Epithelial cell of proximal tubule (primary cell): Measurements from ENCODE around the gene ACTN4. TPM values are rescaled to one million over a fixed set of nuclear protein-coding genes. Genes with fewer than 3 reads are reported as not detected.
A peak's percentile ranks its signal among the peaks of the same experiment; 100 is the strongest.

Source experiments
- DNase-seq: peaks from one replicate; pipeline ENCODE4 v3.0.0-alpha.2; 2011; ENCODE audit warnings: low read depth
- H3K4me3 ChIP-seq: 2 replicates; pipeline ENCODE4 v1.5.1; 2011; ENCODE audit warnings: low read depth, mild to moderate bottlenecking, low read length
- total RNA-seq: library from RNA; depleted of rRNA; stranded (reverse); fragments of >200 nt; gene quantifications from 2 replicates; pipeline ENCODE4 v1.2.3, GENCODE V29; 2015
- TF ChIP-seq, protein P1 (sequence below): conservative IDR thresholded peaks from 2 replicates; pipeline ENCODE4 v1.5.1; 2012; ENCODE audit warnings: low read depth, mild to moderate bottlenecking, low read length

ACTN4 gene
- total RNA-seq, 1 donor from 2014 or later, result 629 TPM

DNA sequence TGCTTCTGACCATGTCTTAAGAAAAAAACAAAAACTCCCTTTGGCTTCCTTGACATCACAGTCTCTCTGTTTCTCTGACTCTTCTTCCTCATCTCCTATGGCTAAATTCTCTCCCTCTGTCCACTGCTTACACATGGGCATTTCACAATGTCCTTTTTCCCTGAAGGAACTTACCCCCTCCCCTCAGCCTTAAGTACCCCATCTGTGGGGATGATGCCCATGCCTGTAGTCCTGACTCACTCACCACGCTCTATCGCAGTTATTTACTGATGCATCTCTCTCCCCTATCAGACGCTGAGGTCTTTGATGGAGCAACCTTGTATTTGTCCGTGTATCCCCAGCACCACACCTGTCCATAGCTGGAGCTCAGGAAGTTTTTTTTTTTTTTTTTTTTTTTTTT lies 32.4 kb downstream of the ACTN4 start:
- TF ChIP-seq, protein P1, sequence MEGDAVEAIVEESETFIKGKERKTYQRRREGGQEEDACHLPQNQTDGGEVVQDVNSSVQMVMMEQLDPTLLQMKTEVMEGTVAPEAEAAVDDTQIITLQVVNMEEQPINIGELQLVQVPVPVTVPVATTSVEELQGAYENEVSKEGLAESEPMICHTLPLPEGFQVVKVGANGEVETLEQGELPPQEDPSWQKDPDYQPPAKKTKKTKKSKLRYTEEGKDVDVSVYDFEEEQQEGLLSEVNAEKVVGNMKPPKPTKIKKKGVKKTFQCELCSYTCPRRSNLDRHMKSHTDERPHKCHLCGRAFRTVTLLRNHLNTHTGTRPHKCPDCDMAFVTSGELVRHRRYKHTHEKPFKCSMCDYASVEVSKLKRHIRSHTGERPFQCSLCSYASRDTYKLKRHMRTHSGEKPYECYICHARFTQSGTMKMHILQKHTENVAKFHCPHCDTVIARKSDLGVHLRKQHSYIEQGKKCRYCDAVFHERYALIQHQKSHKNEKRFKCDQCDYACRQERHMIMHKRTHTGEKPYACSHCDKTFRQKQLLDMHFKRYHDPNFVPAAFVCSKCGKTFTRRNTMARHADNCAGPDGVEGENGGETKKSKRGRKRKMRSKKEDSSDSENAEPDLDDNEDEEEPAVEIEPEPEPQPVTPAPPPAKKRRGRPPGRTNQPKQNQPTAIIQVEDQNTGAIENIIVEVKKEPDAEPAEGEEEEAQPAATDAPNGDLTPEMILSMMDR, result no peak
- H3K4me3 ChIP-seq, result no peak overlapping the region
- no peak for DNase-seq

DNA sequence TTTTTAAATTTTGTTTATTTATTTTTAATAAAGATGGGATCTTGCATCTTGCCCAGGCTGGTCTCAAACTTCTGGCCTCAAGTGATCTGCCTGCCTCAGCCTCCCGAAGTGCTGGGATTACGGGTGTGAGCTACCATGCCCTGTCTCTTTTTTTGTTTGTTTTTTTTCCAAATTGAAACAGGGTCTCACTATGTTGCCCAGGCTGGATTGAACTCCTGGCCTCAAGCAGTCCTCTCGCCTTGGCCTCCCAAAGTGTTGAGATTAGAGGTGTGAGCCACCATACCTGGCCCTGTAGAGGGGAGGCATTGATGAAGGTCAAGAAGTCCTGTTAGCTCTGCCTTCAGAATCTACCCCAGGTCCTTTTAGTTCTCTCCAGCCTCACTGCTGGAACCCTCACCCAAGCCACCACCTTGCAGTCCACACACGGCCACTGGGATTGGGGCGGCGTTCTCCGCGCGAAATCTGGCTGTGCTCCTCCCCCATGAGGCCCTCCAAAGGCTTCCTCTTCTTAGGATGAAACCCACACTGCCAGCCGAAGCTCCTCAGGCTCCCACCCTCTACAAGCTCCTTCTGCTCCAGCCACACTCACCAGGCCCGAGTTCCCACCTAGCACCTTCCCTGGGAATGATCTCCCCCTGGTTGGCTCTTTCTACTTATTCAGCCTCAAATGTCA lies 34.9 kb downstream of the ACTN4 start:
- DNase-seq, result no peak
- no peak overlapping the region for H3K4me3 ChIP-seq
- TF ChIP-seq, protein P1, result no peak

DNA sequence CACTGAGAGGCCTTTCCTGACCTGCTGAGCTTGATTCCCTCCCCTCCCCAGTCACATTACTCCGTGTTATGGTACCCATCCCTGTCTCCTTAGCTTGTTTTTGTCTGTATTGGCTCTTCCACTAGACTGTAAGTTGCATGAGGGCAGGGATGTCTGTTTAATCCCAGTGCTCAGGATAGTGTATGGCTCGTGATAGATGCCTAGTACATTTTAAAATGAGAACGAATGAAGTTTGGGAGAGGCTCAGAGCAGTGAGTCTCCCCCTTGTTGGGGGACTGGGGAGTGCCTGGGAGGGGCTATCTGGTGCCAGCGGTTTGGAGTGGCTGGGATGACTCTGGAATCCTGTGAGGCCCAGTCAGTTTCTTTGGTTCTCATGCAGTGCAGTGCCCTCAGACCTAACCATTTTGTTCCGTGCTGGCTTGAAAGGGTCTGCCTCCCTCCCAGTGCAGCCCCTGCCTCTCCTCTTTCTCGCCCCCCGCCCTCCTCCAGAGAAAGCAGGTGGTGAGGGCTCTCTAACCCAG lies 35.5 kb downstream of the ACTN4 start:
- TF ChIP-seq, protein P1, result no peak
- no peak overlapping the region for H3K4me3 ChIP-seq
- DNase-seq, result no peak

DNA sequence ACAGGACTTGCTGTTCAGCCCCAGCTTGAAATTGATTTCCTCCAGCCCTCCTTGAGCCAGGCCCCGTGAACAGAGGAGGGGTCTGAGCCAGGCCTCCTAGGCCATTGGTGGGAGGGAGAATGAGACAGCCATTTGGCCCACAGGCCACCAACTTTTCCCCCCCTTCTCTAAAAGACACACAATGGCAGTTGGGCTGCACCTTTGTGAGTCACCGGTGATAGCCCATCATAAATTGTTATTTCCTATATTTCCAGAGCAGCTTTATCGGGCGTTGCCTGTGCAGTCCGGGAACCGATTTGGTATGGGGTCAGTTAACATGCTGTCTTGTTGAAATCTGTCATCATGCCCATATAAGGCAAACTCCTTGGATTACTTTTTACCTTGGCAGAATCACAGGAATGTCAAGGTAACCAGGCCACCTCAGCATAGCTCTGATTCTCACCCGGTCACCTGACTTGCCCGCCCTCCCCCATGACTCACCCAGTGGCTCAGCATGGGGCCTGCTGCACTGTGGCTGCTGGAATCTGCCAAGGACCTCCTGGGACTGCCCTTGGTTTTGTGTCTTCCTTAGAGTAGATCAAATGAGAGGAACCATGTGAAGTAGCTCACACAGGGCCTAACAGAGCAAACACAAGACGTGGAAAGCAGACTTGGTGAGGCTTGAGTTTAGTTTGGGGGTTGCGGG lies 36.1 kb downstream of the ACTN4 start:
- H3K4me3 ChIP-seq, result no peak overlapping the region
- DNase-seq, result peak; percentile 99
- TF ChIP-seq, protein P1, result no peak

DNA sequence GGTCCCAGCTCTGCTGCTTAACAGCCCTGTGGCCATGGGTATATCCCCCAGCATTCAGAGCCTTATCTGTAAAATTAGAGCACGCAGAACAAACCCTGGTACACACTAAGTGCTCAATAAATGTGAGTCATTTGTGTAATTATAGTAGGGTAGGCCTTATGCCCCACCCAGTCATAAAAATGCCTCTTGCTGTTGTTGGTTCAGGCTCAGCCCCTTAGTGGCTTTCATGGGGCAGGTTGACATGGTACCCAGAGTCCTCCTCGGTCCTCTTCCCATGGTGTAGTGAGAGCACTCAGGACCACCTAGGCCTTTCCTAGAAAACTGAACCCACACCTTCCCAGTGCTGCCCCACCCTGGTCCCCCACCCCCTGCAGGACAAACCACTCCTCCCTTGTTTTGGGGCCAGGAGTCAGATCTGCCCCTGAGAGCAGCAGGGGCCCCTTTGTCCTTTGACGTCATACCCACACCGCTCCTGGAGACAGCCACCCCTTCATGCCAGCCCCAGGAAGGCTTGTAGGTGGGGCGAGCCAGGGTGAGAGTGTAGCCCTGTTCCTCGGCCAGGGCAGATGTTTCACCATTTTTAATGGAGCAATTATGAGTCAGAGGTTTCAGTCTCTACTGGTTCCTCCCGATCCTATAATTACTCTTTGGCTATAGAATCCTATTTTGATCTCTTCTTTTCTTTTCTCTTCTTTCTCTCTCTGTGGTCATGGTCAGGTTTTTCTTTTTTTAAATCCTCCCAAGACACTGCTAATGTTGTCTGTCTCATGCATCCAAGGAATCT lies 36.8 kb downstream of the ACTN4 start:
- TF ChIP-seq, protein P1, result no peak
- DNase-seq, result peak; percentile 73
- no peak overlapping the region for H3K4me3 ChIP-seq

DNA sequence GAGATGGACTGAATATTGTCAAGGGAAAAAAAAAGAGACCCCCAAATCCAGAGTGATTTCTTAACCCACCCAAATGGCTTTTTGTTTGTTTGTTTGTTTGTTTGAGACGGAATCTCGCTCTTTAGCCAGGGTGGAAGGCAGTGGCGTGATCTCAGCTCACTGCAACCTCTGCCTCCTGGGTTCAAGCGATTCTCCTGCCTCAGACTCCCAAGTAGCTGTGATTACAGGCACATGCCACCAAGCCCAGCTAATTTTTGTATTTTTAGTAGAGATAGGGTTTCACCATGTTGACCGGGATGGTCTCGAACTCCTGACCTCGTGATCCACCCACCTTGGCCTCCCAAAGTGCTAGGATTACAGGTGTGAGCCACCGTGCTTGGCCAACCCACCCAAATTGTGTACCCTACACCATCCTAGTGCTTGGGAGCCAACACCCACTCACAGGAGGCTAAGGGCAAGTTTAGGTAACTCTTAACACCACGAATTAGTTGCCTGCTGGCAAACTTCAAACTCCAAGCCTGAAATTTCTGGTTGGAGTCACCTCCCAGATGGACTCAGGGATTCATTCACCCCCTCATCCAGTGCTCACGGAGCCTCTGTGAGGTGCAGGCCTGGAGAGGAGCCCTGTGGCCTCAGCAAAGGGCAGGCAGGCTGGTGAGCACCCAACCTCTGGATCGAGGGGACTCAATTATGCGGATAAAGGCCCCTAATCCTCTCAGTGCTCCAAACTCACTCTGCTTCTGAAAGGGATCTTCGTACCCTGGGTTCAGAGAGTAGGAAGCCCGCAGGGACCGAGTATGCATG lies 37.6 kb downstream of the ACTN4 start:
- no peak for DNase-seq
- H3K4me3 ChIP-seq, result no peak overlapping the region

More for the DNA sequence above, 37.6 kb downstream of the ACTN4 start:
- TF ChIP-seq, protein P1, result no peak
